PC-3 (cell line): ENCODE data around the gene PWWP2B.

Source experiments
- CTCF ChIP-seq: fragments of 300-600 bp; sonication (generic); conservative IDR thresholded peaks from 2 replicates; pipeline ENCODE4 v1.5.1; 2017; ENCODE audit warnings: antibody characterized with exemption, low read depth, mild to moderate bottlenecking, low read length
- EZH2 ChIP-seq: fragments of 300-600 bp; sonication (generic); IDR thresholded peaks from one replicate; pipeline ENCODE4 v1.6.1; 2017; ENCODE audit warnings: antibody characterized with exemption, mild to moderate bottlenecking, low read length; ENCODE audit not compliant: unreplicated experiment

GRCh38 chr10:132347931-132348267 lies 49.1 kb upstream of the PWWP2B start:
- no peak for TF ChIP-seq CTCF
- no peak for TF ChIP-seq EZH2
